Left kidney (tissue), 2 donors: Measurements from ENCODE around the gene HMCN1. TPM values are rescaled to one million over a fixed set of nuclear protein-coding genes. Genes with fewer than 3 reads are reported as not detected.

Experiments
- DNase-seq: peaks from one replicate; pipeline ENCODE4 v3.0.0-alpha.2; 2013
- polyA plus RNA-seq: library from polyadenylated mRNA; unstranded; fragments of 120-200 nt; gene quantifications from one replicate; pipeline ENCODE4 v1.2.1, GENCODE V29; 2013; ENCODE audit not compliant: insufficient read length

HMCN1 gene
- polyA plus RNA-seq, 1 donor: 61.3 TPM

DNA sequence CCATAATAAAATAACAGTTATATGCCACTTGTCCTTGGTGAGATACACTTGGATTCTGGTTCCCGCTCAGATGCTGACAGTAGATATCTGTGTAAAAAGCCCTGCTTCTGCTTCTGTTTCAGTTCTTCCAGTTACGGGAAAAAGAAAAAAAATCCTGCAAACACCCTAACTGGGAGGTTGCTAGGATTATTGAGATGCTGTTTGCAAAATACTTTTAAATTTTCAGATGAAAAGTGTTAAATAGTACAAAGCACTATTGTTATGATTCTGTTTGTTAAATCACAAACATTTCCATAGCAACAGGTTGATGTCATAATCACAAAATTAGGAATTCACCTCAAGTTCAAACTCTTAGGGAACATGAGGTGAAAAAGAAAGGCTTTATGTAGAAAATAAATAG is 232.3 kb downstream of the HMCN1 start:
- DNase-seq: no peak

DNA sequence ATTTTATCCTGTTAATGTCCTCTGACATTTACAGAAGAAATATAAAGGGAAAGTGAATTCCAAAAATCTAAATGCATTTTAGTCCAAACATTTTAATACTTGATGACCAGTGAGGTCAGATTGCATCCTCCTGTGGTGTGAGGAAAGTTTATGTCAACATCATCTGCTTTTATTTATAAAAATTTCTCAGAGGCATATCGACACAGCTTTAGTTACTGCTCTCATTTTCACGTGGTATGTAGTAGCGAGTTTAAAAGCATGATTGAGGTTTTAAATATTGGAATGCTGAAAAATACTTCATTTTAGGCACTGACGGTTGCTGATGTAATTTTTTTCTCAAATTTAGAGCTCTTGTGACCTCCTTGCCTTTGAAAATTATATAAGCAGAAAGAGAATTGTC is 234.8 kb downstream of the HMCN1 start:
- DNase-seq: no peak

DNA sequence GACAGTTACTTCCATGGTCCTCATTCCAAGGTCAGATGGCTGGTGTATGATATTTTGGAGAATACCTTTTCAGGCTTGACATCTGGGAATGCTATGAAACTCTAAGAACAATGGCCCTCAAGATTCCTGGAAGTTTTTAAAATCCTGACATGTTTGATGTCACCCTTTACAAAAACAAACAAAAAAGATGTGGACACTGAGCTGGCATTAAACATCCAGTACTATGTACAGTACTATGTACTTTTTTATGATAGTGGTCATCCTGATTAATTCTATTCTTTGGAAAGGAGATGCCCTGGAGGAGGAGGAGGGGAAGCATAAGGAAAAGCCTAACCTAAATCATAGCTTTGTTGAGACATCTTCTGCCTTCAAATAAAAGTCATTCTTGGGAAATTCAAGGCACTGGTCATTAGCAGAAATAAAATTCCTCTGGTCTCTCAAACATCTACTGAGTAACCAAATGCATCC is 235.4 kb downstream of the HMCN1 start:
- DNase-seq: no peak

- no peak for DNase-seq
Measured at GRCh38 chr1:185971688-185972087, 237.5 kb downstream of the HMCN1 start.

DNA sequence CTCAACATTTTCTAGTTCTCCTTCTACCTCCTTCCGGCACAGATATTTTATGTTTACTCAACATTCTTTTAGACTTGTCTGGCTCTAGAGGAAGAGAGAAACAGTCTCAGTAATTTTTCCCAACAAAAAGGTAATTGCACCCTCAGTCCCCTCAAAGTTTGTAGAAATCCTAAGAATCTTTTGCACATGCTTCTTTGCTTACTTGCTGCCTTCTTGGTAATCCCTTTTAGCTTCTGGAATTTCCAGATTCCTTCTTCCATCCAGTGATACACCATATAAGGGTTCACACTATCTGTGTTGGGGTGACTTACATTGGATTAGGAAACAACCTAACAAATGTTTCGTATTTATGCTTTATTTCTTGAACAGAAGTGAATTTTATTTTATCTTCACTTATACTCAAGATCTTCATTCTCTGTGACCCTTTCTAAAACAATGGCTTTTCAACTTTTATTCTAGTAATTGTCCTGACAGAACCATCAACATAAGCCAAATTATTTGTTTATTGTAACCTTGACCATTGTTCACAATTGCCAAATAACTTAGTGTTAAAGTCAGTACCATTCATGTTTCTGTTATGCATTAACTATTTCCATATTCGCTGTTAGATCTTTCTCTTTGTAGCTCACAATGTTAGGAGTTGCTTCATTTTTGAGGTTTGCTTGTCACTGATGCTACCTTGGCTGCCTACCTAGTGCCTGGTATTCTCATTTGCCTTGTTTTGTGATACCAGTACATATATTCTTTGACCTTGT is 238.1 kb downstream of the HMCN1 start:
- DNase-seq: no peak

DNA sequence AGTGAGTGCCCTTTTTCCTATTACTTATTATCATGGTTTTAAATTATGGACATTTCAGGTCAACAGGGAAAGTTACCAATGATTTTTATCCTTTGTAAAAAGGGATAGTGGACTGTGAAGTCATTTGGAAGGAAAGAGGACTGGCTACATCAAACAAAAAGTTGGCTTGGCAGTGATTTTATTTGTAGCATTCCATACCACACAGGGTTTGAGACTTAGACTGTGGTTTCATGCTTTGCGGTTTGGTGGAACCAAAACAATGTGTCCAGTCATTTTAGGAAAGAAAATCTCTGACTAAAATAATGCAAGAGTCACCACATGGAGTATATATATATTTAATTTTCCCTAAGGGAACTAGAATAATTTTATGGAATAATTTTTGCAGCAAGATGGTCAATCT is 239.5 kb downstream of the HMCN1 start:
- no peak for DNase-seq

DNA sequence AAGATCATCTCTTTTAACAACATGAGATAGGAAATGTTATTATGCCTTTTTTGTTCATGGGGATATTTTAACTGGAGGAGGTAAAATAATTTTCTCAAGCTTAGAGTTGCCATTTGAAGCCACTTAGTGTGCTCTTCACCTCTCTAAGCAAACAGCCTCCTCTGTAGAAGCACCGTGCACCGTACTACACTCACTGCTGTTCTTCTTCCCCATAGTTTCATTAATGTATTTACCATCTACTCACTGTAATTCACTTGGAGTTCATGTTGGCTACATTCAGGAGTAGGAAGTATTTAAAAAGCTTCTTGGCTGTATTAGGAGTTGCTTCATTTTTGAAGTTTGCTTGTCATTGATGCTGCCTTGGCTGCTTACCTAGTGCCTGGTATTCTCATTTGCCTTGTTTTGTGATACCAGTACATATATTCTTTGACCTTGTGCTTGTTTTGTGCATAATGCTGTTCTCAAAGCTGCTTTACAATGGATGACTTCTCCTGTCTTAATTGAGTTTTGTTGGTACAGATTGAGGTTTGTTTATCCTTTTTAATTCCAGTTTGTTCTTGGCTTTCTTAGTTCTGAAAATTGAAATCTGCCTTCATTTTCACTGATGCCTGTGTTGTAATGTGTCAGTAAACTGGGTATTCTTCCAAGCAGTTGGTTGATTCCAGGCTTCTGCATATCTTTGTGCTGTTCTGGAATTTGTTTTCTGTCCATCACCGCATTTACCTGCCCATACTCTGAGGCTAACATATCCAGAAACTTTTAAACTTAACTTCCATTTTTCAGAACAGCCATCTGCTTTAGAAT is 240.4 kb downstream of the HMCN1 start:
- no peak for DNase-seq

GRCh38 chr1:185980891-185981290 is 246.7 kb downstream of the HMCN1 start:
- no peak for DNase-seq

- DNase-seq: no peak
Measured at GRCh38 chr1:185984113-185984836, 250.1 kb downstream of the HMCN1 start.

GRCh38 chr1:185987611-185988321 is 253.6 kb downstream of the HMCN1 start:
- DNase-seq: no peak

DNA sequence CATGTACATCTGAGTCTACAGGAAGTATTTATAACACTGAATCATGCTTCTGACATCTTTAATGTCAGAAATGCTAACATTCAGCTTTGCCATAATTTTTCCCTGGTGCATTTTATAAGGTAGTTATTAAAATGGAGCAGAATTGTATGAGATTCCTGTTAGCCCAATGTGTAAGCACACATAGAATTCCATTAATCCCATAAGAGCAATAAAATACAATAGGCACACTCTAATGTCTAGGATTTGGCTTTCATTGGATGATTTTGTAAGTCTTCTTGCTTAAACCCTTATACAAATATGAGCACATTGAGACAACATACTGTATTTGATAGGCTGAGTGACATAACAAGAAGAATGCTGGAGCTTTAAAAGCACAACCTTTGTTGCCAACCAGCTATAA is 256.4 kb downstream of the HMCN1 start:
- DNase-seq: no peak

DNA sequence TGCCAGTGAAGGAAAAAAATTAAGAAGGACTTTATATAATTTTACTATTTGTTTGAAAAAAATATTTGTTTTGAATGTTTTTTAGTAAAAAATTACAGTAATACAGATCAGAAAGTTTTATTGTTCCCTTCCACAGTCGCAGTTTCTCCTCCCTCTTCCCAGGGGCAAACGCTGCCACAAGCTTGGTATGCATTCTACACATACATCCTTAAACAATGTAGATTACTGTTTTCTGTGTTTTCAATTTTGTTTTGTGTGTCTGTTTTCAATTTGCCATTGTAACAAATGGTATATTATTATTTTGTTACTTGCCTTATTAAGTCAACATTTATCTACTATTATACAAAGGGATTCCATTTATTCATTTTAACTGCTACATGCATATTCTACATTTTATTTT is 257.1 kb downstream of the HMCN1 start:
- DNase-seq: no peak

DNA sequence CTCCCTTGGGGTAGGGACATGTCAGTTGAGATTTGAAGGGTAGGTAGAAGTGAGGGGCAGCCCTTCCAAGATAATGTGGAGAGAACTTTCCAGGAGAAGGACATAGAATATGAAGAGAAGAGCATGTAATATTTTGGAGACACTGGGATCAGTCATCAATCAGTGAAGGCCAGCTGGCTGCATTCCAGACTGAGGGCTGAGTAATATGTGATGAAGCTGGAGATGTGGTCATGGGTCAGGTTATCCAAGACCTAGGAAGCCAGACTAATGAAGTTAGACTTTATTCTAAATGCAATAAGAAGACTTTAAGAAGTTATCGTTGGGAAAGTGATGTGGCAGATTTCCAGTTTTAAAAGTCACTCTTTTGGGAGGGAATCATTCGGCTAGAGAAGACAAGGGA is 262.0 kb downstream of the HMCN1 start:
- DNase-seq: no peak

DNA sequence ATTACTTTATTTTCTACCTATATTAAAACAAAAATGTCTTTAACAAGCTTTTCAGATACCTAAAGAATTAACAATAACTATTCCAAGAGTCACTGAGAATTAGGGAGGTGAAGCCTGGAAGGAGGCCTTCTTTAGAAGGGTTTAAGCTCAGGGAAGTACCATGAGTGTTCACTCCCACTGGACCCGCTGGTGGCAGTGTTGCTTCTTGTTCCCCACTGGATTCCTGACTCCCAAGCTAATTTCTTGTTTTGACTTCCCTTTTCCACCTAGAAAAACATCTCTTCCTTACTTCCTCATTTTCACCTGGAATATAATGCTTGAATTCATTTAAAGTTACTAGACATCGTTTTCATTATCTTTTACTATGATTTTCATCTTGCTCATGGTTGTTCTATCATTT is 264.2 kb downstream of the HMCN1 start:
- peak; percentile 2 for DNase-seq

GRCh38 chr1:186002406-186002805 is 268.2 kb downstream of the HMCN1 start:
- no peak for DNase-seq

DNA sequence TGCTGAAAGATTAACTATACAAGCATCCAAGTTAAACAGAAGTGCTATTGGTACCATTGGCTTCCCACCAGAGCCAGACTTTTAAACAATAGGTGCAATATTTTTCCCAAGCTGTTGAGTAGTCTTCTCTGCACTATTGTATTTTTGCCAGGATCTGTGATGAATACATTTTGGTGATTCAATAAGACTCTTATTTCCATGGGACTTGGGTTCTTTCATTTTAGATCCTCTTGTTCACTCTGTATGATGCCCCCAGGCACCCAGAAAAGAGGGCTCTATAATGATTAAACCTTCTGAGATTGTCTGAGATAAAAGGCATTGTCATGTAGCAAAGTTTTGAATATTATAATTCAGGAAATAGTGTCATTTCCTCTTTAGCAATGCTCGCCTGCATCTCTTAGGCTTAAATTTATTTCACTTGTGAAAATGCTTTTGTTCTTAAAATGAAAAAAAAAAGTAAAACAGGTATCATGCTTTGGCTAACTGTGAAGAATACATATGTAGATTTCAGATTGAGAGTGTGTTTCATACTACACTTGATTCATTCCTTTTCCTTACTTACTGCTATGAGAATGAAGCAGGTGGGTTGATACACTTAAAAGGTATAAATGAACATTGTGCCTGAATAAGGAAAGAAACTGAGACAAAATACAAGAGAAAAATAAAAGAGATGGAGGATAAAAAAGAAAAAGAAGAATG is 275.0 kb downstream of the HMCN1 start:
- DNase-seq: no peak

- no peak for DNase-seq
Measured at GRCh38 chr1:186014370-186015037, 280.3 kb downstream of the HMCN1 start.

DNA sequence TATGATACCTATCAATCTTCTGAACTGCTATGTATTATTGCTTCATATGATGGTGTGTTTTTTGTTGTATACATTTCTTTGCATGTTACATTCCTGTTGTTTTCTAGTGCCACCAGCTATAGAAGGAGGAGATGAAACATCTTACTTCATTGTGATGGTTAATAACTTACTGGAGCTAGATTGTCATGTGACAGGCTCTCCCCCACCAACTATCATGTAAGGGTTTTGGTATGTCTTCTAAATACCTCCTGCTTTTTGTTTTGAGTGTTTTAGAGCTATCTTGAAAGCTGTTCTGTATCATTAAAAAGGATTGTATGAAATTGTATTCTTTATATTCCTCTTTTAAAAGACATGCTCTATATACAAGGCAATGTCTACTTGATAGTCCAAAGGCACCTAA is 282.7 kb downstream of the HMCN1 start:
- no peak for DNase-seq

- no peak for DNase-seq
Measured at GRCh38 chr1:186022184-186022583, 288.0 kb downstream of the HMCN1 start.

DNA sequence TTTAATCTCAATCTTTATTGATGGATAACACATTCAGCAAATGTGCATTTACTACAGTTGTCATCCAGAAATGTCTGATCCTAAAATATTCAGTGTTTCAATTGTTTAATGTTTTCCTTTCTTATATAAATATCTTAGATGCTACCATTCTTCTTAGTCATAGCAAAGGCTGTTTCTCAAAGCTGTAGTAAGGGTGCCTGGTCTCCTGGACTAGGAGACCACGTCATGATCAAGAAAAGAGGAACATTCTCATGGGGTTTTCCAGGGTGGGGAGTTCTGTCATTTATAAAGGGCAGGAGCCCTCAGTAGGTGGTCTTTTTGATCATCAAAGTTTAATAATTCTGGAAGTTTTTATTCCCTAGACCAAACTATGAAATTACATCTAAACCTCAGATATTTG is 292.8 kb downstream of the HMCN1 start:
- DNase-seq: no peak

GRCh38 chr1:186027621-186028020 is 293.4 kb downstream of the HMCN1 start:
- no peak for DNase-seq
